LNCAP (cell line): ENCODE results near the gene NOX5.

Experiments used
- TF ChIP-seq, protein P1 (sequence below): fragments of 450-650 bp; IDR thresholded peaks from 2 replicates; pipeline ENCODE4 v1.5.1; 2017; ENCODE audit warnings: mild to moderate bottlenecking

Gene NOX5

DNA sequence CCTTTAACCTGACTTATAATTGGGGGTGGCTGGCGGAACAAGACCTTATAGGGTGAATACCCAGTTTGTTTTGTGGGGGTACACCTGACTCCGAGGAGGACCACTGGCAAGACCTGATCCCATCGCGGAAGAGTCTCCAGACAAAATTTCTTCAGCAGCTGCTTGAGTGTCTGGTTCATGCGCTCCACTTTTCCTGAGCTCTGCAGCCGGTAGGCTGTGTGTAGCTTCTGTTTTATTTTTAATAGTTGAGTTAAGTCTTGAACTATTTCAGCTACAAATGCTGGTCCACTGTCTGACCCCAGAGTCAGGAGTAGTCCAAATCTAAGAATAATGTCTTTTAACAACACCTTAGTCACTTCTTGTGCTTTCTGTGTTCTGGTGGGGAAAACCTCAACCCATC, 21.2 kb upstream of the NOX5 start:
- TF ChIP-seq, protein P1, sequence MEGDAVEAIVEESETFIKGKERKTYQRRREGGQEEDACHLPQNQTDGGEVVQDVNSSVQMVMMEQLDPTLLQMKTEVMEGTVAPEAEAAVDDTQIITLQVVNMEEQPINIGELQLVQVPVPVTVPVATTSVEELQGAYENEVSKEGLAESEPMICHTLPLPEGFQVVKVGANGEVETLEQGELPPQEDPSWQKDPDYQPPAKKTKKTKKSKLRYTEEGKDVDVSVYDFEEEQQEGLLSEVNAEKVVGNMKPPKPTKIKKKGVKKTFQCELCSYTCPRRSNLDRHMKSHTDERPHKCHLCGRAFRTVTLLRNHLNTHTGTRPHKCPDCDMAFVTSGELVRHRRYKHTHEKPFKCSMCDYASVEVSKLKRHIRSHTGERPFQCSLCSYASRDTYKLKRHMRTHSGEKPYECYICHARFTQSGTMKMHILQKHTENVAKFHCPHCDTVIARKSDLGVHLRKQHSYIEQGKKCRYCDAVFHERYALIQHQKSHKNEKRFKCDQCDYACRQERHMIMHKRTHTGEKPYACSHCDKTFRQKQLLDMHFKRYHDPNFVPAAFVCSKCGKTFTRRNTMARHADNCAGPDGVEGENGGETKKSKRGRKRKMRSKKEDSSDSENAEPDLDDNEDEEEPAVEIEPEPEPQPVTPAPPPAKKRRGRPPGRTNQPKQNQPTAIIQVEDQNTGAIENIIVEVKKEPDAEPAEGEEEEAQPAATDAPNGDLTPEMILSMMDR = no peak

DNA sequence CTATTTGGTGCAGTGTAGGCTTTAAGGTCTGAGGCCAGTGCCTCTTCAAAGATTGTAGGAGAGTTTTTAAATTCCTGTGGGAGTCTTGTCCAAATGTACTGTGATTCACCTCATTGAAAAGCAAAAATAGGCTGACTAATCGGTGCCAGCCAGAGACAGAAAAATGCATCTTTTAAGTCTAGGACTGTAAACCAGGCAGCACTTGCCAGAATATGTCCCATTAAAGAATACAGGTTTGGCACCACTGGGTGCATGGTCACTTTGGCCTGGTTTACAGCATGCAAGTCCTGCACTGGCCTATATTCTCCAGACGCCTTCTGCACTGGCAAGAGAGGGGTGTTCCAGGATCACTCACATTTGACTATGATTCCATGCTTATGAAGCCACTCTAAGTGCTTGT, 20.3 kb upstream of the NOX5 start:
- TF ChIP-seq, protein P1 = no peak

DNA sequence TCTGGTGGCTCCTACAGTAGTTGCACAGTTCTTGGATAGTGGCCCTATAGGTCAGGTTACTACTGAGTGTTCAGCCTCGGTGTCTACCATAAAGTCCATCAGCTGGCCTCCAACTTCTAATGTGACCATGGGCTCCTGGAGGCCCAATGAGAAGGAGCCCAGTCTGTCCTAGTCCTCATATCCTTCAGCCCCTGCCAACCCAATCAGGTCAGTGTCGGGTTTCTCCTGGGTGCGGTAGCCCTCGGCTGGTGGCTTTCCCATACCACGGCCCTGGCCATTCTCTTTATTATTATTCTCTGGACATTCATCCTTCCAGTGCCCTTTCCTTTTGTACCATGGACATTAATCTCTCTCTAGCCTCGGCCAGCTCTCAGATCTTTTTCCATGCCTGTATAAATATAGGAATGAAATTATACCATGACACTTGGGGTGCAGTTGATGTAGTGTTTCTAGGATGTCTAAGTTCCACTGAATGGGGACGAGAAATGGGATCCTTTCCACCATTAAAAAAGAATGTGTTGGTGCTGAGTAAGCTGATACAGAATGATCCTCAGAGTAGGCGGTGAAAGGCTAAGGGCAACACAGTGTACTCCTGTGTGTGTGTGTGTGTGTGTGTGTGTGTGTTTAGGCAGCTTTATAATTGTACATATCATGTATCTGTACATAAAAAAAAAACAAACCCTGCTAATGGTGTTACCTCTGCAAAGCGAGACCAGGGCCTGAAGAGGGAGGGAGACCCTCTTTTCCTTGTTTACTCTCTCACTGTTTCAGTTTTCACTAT, 19.3 kb upstream of the NOX5 start:
- TF ChIP-seq, protein P1 = no peak

DNA sequence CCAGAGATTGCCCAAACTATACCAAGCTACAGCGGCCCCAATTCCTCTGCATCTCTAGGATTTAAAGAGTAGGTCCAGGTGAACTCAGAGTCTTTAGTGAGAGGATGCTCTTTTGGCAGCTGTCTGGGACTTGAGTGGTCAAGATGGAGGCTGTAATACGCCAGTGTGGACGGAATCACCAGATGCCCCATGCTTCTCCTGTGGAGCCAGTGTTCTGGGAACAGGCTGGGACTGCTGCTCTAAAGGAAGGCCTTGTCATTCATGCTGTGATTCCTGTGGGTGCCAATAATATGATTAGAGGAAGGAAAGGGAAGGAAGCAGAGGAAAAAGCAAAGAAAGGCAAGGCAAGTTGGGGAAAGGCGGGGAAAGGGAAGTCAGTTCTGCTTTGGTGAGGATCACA, 17.4 kb upstream of the NOX5 start:
- TF ChIP-seq, protein P1 = no peak

DNA sequence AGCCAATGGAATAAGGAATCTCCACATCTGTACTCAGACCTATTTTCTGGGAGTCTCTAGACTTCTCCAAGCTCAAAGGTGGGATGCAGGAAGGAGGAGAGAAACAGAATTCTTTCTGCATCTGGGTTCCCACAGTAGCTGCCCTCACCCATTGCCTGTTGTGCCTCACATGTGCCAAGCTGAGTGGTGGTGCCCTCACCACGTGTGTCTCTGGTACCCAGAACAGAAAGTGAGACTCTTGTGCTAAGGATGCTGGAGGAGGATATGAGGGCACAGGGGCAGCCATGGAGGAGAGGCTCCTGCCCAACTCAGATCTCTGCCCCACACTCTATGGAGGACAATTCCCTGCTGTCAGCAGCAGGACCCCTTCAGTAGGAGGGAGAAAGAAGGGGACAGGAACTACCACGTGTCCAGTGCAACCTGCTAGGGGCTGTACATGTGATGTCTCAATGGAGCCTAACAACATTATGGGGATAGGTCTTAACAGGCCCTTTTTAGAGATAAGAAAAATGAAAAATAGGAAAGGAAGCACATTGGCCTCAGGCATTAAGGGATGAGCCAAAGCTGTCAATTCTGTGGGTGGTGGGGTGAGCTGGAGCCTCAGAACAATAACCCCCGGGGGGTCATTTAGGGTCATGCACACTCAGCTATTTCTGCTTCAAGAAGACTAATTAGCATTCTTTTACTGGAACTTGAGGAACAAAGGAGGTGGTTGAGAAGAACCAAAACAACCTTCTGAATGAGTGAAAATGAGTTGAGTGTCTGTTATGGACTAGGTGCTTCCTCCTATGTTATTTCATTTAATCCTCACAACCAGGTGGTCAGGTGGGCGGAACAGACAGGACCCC, 16.3 kb upstream of the NOX5 start:
- TF ChIP-seq, protein P1 = no peak

DNA sequence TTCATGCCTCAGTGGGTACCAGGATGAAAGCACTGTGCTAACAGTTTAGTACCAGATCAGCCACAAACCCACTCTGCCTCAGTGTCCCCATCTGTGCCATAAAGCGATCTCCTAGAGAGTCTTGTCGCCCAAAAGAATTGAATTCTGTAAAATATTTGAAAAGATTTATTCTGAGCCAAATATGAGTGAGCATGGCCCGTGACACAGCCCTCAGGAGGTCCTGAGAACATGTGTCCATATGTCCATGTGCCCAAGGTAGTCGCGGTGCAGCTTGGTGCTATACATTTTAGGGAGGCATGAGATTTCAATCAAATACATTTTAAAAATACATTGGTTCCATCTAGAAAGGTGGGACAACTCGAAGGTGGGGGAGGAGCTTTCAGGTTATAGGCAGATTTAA, 15.4 kb upstream of the NOX5 start:
- TF ChIP-seq, protein P1 = no peak

DNA sequence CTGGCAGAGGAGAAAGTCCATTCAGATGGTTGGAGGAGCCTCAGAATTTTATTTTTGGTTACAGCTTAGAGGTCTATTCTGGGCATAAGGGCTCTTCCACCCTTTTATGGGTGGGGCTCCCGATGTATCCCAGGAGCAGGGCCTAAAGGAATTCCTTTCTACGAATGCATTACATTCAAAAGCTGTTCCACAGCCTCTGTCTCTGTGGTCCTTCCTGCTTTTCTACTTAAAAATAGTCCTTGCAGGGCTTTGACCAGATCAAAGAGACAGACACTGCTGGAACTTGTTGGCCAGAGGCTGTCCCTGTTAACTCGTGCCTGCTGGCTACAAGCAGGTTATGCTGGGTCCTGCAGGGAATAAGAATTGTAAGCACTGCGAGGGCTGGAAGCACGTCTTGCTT, 14.4 kb upstream of the NOX5 start:
- TF ChIP-seq, protein P1 = no peak
